ENCODE measurements around the gene GPC5.
"Not testable (repeated sequence)": the region's sequence is repeated elsewhere in the genome, so short reads cannot be mapped to it uniquely, and the experiment has no call there.

GPC5 gene

GRCh38 chr13:92842145-92842544 lies 1443.7 kb downstream of the GPC5 start:
- DNase-seq (ENCODE audit: low read depth), result no peak

GRCh38 chr13:92843549-92843948 lies 1445.1 kb downstream of the GPC5 start:
- no peak for DNase-seq (ENCODE audit: low read depth)

- DNase-seq (ENCODE audit: low read depth), result no peak
These were observed 1451.0 kb downstream of the GPC5 start for GRCh38 chr13:92849381-92849780.

- no peak for DNase-seq (ENCODE audit: low read depth)
These were observed 1466.3 kb downstream of the GPC5 start for GRCh38 chr13:92864584-92865284.

GRCh38 chr13:92873029-92873428 lies 1474.6 kb downstream of the GPC5 start:
- DNase-seq (ENCODE audit: low read depth), result no peak

- no peak for DNase-seq (ENCODE audit: low read depth)
These were observed 1488.2 kb downstream of the GPC5 start for GRCh38 chr13:92886535-92887077.

GRCh38 chr13:92894447-92894846 lies 1496.0 kb downstream of the GPC5 start:
- no peak for DNase-seq (ENCODE audit: low read depth)

- DNase-seq (ENCODE audit: low read depth), result no peak
These were observed 1498.4 kb downstream of the GPC5 start for GRCh38 chr13:92896842-92897241.

- DNase-seq (ENCODE audit: low read depth), result not testable (repeated sequence)
These were observed 1500.5 kb downstream of the GPC5 start for GRCh38 chr13:92898946-92899345.

- no peak for DNase-seq (ENCODE audit: low read depth)
These were observed 1502.0 kb downstream of the GPC5 start for GRCh38 chr13:92900446-92900845.

- no peak for DNase-seq (ENCODE audit: low read depth)
These were observed 1503.3 kb downstream of the GPC5 start for GRCh38 chr13:92901739-92902138.

GRCh38 chr13:92912629-92913028 lies 1514.2 kb downstream of the GPC5 start:
- no peak for DNase-seq (ENCODE audit: low read depth)

GRCh38 chr13:92913840-92914239 lies 1515.4 kb downstream of the GPC5 start:
- no peak for DNase-seq (ENCODE audit: low read depth)
